ENCODE results near the gene TAF5L.

The TAF5L gene

DNA sequence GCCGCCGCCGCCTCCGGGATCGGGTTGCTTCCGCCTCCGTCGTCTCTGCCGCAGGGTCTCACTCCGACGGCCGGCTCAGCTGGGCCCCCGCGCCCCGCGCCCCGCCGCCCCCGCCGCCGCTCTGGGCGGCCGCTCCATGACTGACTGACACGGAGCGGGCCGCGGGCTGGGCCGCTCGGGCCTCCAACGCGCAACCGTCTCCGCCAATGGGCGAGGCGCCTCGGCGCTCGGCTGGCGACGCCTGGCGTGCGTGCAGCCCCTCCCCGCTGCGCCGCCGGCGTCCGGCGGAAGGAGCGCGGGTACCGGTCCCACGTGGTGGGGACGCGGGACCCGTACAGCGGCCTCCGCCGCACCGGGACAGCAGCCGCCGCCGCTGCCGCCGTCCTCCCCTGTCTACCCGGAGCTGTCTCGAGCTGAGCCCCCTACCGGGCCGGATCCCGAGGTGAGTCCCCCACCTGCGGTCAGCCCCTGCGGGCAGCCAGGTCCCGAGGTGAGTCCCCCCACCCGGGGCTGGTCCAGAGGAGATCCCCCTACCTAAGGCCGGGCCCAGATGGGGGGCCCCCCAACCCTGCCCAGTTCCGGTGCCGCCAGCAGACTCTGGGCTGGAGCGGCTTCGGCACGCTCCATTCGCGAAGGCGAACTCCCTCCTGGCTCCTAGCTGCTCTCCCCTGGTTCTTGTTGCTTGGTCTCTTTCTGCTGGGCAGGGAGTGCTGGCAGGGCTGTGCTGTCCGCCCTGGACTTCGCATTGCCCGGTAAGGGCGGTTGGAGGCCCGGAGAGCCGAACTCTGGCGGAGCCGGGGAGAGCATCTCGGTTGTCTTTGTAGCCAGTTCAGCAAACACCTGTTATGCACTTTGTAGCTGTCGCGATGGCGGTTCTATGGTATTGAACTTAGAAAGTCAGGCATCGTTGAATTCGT is at the start of gene TAF5L, which contains the start of gene URB2:
TSS of gene TAF5L (minus strand) at position 208 of the 917 bp plus-strand sequence. CDS start 11,640 bp downstream, outside the sequence.
TSS of gene URB2 (plus strand) at position 333 of the 917 bp plus-strand sequence. CDS start 1,387 bp downstream, outside the sequence.
- DNase-seq (ENCODE audit: low read depth) = peak; percentile 79

DNA sequence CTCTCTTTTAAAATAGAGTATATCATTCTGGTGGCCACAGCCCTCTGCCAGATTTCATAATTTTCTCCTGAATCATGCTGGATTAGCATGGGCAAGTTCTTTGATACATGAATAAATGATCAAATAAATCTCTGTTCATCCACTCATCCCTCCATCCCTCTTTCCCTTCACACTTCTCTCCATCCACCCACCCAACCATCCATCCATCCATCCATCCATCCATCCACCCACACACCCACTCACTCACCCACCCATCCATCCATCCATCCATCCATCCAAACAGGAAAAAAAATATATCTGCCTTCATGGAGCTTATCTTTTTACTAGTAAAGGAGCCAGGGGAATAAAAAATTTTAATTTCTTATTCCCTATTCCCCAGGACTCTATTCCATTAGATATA is 49.5 kb upstream of the TAF5L start:
- DNase-seq (ENCODE audit: low read depth) = no peak

DNA sequence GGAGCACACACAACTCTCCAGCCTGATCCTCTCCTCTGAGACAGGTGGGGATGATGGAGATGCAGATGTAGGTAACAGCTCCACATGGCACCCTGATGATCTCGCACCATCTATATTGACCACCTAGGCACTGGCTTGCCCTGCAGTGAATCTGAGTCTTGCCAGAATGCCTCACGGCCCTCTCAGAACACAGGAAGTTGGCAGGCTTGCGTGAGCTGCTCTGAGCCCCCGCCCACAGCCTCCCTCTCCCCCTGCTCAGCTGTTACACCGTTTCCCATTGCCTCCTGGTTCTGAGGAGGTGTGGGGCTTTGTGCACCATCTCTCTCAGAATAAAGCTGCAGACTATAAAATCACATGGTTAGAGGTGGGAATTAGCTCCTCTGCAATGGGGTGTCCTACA is 48.1 kb upstream of the TAF5L start:
- no peak for DNase-seq (ENCODE audit: low read depth)

DNA sequence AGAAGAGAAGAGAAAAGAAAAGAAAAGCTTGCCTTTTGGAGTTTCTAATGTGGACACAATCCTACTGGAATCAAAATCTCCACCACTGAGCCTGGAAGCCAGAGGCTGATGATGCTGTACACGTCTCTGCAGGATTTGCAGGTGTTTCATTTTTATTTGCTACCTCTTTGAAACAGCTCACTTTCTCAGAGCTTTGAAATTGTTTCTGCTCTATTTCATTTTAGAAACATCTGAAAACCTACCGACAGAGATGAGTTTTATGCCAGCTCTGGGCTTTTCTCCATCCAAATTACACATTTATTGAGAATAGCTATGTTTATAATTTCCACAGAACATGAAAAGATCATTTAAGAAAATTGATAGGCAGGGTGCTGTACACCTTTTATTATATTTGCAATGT is 46.3 kb upstream of the TAF5L start:
- no peak for DNase-seq (ENCODE audit: low read depth)

DNA sequence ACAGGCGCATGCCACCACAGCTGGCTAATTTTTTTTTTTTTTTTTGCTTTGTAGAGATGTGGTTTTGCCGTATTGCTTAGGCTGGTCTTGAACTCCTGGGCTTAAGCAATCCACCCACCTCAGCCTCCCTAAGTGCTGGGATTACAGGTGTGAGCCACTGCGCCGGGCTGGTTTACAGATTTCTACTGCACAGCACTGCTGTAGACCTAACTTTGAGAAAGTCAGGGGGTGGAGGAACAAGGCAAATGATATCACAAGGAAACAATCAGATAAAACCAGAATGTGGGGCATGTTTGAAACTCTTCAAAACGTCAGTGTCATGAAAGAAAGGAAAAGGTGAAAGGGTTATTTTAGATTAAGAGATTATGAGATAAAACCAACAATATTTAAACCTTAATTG is 45.4 kb upstream of the TAF5L start:
- DNase-seq (ENCODE audit: low read depth) = no peak

DNA sequence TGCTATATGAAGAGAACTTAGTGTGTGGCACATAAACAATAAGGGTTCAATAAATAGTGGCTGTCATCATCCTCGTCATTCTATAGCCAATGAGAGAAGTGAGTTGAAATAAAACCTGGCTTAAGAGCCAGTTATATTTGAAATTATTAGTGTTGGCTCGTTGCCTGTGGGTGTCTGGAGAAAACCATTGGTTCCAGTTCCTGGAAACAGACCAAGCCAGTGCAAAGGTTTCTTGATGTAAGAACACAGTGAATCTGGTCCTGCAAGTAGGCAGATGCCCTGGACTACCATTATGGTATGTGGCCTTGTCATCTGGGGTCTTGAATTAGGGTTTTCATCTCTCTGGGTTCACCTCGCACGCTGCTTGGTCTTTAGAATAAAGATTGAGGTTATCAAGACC is 43.4 kb upstream of the TAF5L start:
- no peak for DNase-seq (ENCODE audit: low read depth)

DNA sequence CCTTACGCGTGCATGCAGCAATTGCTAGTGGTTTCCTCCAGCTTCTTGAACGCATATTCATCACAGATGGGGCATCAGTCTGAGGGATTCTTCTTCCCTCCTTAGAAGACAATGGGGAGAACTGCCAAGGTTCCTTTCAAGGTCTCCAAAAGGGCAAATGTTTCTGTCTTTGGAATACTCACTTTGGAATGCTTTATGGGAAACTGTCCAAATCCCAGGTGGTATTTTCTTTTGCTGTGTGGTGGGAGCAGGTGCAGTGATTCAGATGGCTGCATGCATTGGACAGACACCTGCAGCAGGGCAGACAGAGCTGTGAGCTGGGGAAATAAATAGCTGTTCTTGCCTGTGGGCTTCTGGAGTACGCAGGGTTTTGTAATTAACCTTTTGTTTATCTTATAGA is 40.7 kb upstream of the TAF5L start:
- DNase-seq (ENCODE audit: low read depth) = no peak

DNA sequence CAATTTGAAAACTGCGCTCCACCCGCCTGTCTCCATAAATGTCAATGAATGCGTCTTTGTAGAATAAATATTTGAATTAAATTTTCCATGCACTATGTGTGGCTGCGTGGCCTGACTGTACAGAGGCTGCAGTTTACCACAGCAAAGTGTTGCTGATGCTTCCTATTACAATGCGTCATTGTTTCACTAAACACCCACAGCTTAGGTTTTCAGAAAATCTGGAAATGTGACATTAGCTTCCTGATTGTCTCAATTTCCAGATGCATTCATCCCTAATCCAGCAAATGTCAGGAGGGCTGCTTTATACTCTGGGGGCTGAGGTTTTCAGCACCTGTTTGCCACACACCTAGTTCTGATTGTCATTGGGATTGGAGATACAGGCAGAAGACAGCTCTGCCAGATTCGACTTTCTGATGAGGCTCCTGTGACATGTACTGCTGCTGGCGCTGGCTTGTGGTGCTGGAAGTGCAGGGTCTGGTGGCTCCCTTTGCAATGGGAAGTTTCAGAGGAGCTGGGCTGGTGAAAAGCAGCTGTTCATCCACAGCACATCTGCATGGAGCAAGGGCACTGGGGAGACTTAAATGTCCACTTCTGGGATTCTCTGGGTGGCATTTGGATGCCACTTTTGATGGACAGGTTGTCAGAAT is 40.1 kb upstream of the TAF5L start:
- no peak for DNase-seq (ENCODE audit: low read depth)

DNA sequence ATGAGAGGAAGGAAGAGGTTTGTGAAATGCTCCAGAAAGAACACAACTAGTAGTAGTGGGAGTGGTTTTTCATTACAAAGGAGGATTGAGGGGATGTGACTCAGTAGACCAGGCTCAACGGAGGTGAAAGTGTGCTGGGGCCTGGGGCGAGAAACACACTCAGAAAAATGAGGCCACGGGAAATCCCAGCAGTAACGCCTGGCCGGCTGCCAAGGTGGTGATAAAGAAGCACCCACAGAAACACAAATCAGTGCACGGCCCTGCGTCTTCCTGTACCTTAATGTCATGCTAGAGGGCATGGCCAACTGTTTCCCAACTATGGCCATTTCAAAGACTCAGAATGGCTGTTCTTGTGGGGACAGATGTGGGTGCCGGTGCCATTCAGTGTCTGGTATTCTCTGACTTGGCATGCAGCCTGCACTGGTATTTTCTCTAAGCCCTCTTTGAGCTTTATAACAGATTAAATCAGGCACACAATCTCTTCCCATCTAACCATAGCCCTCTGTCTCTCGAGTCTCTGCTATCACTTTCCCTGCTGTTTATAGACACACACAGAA is 38.3 kb upstream of the TAF5L start:
- DNase-seq (ENCODE audit: low read depth) = peak; percentile 72

DNA sequence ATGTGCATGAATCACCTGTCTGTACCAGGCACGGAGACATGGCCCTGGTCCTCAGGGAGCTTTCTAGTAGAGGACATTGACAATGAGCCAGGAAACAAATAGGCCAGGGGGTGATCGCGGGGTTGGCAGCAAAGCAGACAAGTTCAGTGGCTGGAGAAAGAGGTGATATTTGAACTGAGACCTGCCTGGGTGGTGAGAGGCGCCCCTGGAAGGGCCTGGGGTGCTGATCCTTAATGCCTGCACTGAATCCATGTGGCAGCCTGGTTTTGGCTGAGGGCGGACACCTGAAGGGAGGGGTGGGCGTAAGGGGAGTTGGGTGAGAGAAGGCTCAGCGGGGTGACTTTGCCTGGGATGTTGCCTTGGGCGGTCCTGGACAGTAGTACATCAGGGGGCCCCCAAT is 36.0 kb upstream of the TAF5L start:
- no peak for DNase-seq (ENCODE audit: low read depth)

DNA sequence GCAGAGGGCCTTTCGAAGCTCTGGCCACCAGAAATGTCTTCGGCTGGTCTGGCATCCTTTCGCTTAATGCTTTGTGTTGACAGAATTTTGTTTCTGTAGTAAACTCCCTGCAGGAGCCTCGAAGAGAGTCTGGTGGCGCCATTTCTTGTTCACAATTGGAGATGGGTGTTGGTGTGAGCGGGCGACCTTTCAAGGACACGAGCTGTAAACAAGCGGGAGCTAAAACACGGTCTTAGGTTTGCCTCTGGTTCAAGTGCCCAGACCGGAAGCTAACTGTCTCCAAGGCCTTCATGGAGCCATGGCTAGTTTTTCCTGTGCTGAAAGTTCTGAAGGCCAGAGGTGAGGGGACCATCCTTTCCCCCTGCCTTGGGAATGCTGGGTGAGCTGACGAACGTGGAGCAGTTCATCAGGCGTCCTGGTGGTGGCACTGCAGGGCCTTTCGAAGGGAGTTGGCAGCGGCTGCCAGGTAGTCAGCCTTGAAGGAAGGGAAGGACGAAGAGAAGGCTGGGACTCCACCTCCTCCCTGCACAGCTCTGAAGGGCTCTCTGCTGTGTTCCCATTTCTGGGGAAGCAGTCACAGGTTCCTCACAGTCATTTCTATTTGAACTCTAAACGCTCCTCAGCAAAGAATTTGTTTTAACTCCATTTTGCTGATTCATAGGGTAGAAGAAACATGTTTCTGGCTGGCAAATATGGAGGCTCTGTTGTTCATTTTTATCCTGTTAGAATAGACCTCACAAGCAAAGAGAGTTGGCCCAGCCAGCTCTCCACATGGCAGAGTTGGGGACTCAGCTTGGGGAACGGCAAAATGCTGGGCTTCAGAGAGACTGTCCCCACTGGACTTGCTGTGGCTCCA is 35.3 kb upstream of the TAF5L start:
- peak; percentile 41 for DNase-seq (ENCODE audit: low read depth)

DNA sequence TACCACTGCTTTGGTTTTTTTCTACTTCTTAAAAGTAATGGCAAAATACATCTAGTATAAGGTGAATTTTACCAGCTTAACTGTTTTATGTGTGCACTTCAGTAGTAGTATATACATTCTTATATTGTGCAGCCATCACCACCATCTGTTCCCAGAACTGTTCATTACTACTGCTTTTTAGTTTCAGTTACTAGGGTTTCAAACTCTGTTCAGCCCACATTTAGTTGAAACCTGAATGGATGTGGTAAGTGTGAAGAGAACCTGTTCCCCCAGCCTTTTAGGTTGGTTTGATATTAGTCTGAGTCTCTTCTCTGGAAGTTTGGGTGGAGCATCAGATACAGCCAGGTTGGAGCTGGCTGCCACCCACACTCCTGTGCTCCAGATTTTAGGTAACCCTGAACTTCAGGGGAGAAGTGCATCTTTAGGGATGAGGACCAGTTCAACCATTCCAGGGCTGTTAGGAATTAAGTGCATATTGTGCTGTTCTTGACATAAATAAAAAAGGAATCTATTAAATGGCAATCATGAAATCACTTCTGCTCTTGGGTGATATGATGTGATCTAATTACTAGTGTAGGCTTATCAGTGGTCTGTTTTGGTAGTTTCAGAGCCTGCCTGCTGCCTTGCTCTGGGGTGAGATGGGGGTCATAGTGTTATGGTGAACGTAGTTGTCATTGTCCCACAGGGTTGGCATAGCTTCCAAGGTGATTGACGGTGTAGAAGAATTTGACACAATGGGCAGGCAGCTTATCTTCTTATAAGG is 32.3 kb upstream of the TAF5L start:
- no peak for DNase-seq (ENCODE audit: low read depth)

DNA sequence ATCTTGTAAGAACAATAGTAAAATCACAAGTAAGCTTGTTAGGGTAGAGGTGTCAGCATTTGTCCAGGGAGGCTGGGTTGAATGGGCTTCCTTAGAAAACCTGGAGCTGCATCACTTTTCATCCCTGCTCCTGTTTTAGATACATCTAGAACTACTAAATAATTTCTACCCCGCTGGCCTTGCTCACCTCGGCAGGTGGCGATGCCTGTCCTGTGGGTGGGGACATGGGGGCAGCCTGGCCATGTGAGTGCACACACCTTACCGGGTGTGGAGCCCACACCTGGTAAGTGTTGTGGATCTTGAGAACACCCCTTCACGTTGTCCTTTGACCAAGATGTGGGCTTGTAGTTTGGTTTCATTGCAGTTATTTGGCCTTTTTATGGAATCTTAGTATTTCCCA is 29.9 kb upstream of the TAF5L start:
- no peak for DNase-seq (ENCODE audit: low read depth)

DNA sequence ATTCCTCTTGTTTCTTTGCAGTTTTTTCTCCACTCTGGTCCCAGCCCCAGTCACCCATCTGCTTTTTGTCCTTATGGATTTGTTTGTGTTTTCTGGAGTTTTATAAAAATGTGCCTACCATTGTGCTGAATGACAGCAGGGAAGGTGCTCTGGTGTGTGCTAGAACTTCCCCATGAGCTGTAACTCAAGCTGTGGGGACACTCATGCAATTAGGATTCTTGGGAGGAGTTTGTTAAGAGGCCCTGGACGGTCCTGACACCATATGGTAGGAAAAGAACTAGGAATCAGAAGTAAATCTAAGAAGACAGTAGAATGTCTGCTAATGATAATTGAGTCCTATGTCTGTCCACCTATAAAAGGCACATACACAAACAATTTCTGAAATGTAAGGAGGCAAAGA is 27.5 kb upstream of the TAF5L start:
- DNase-seq (ENCODE audit: low read depth) = no peak

DNA sequence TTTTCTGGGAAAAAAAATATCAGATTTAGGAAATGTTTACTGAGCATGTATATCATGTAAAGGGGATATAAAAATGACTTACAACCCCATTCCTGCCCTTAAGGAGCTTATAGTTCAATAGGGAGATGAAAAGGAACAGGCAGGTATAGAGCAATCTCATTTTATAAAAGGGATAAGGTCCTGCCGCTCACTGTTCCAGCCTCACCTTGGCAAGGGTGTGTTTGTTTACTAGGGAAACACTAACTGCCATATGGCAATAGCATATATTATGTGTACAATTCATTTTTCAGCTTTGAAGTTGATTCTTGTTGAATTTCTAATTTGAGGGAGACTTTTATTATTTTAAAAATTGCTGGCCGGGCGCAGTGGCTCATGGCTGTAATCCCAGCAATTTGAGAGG is 25.6 kb upstream of the TAF5L start:
- DNase-seq (ENCODE audit: low read depth) = no peak

DNA sequence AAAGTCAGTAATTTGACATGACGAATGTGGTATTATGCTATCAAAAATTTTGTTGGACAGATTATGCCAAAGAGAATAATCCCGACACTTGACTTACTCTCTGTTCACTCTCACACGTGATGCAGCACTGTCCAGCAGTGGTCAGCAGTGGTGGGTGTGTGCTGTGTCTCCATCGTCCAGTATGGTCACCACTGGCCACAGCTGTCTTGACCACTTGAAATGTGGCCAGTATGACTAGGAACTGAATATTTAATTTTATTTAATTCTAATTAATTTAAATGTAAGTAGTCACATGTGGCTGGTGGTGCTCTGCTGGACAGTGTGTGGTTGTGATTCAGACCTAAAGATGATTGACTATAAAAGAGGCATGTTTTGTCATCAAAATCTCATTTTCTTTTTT is 24.1 kb upstream of the TAF5L start:
- no peak for DNase-seq (ENCODE audit: low read depth)

DNA sequence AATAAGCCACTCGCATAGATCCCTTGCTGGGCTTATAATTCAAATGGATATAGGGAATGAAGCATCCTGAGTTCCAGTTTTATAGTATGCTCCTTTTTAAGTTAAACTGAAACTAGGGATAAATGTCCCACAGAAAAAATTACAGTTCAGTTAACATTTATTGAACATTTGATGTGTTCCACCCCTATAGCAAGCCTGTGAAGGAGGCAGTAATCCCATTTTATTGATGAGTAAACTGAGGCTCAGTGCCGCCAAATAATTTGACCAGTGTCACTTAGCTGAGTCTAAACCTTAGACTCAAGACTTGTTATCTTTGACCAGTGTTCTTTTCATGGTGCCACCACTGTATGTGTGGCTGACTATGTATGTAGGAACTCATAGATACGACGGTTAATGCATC is 22.5 kb upstream of the TAF5L start:
- no peak for DNase-seq (ENCODE audit: low read depth)

DNA sequence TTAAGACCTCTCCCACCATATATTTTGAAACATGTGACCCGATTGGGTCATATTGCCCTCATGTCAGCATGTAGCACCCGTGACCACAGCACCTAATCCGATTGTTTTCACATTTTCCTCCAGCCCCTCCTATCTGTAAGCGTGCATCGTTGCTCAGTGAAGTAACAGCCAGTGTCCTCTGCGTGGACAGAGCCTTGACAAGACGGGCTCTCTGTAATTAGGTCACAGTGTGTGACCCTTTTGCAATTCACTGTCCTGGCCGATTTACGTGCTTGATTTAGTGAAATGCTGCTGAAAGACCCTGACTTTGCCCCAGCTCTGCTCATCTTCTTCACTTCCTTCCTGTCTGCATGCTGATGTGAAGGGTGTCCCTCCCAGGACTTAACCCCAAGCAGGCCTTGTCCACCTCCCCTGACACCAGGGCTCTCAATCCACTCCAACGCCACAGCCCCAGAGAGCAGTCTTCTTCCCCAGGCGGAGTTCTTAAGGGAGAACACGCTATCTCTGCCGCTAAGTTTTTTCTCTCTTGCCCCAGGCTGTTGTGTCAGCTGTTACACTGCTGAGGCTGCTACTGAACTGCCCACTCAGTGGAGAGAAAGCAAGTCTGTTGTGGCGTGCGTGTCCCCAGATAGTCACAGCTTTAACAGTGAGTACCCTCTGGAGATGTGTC is 19.5 kb upstream of the TAF5L start:
- no peak for DNase-seq (ENCODE audit: low read depth)

DNA sequence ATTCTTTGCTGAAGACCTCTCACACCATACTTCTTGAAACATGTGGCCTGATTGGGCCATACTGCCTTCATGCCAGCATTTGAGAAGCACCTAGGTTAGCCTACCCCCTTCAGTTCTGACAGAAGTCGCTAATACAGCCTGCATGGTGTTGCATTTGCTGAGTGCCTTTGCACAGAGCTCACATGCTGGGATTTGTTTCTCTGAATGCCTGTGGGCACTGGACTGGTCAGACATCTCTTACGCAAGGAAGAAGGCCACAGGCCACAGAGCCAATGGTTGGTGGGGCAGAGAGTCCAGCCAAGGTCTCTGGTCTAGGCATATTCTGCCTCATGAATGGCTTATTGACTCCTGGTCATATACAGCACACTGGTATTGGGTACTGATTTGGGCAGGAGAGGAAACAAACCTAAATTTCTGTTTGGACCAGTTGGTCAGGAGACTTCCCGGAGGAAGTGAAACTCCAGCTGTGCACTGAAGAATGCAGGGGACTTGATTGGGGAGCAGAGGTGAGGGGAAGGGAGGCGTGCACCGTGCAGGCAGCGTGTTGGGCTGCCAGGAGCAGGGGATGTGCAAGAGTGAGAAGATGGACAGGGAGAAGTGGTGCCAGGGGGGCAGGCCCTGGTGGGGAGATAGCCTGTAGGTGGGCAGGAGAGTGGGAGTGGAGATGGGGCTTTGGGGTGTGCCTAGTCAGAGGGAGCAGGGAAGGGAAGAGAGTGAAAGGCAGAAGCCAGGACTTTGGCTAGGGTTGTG is 18.2 kb upstream of the TAF5L start:
- no peak for DNase-seq (ENCODE audit: low read depth)

DNA sequence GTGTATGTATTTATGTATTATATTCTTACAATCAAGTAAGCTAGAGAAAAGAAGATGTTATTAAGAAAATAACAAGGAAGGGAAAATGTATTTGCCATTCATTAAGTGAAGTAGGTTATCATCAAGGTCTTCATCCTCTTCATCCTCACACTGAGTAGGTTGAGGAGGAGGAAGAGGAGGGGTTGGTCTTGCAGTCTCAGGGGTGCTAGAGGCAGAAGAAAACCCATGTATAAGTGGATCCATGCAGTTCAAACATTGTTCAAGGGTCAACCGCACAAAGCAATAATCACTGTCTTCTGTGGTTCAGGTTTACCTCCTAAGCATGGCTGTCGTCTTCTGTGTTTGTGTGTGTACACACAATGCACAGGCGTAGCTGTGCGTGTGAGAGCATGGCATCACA is 17.0 kb upstream of the TAF5L start:
- no peak for DNase-seq (ENCODE audit: low read depth)
